HuH-7.5 (cell line): ENCODE measurements around the gene MYADML2.
A peak's percentile ranks its signal among the peaks of the same experiment; 100 is the strongest.
"Not testable (repeated sequence)": the region's sequence is repeated elsewhere in the genome, so short reads cannot be mapped to it uniquely, and the experiment has no call there.

ENCODE experiments used
- DNase-seq: peaks from one replicate; pipeline ENCODE4 v3.0.0; 2011; ENCODE audit warnings: low spot score

MYADML2 gene

GRCh38 chr17:81924557-81925532, 22.2 kb downstream of the MYADML2 start:
- DNase-seq, result no peak

GRCh38 chr17:81923302-81924260, 23.5 kb downstream of the MYADML2 start:
- DNase-seq, result no peak

DNA sequence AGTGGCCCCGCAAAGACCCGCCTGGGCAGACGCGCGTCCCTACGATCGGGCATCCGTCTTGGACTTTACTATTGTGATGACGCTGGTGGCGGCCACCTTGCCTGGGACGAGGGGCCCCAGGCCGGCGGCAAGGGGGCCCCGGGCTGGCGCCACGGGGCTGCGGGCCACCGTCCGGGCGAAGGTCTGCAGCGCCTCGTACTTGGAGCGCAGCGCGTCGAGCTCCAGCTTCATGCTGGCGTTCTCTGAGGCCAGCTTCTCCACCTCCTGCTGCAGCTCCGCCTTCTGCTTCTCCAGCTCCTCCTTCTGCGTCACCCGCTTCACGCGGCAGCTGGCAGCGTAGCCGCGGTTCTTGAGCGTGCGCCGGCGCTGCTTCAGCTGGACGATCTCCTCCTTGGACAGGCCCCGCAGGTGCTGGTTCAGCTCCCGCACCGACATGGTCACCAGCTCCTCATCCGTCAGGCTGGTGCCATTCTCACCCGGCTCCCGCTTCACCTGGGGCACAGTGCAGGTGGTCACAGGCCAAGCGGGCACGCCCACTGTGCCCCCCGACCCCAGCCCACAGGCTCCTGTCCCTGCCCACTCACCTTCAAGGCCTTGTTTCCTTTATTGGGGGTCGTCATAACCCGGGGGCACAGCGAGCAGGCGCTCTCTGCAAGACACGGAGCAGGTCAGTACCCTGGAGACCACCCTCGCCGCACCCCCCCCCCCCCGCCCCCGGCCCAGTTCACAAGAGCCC, 24.3 kb downstream of the MYADML2 start:
- DNase-seq, result no peak

- no peak for DNase-seq
These were observed 25.0 kb downstream of the MYADML2 start for GRCh38 chr17:81921996-81922565.

GRCh38 chr17:81921537-81921862, 25.5 kb downstream of the MYADML2 start:
- DNase-seq, result no peak

- no peak for DNase-seq
These were observed 26.2 kb downstream of the MYADML2 start for GRCh38 chr17:81920612-81921536.

- DNase-seq, result no peak
These were observed 28.0 kb downstream of the MYADML2 start for GRCh38 chr17:81918832-81919545.

GRCh38 chr17:81918333-81918669, 28.7 kb downstream of the MYADML2 start:
- DNase-seq, result not testable (repeated sequence)

- DNase-seq, result peak; percentile 99
These were observed 29.3 kb downstream of the MYADML2 start, which contains the start of gene SIRT7 for GRCh38 chr17:81917565-81918332. Gene SIRT7, minus strand, starts transcription at chr17:81918176. Its CDS starts 45 bp downstream, at chr17:81918131.

GRCh38 chr17:81916234-81917001, 30.6 kb downstream of the MYADML2 start:
- no peak for DNase-seq

DNA sequence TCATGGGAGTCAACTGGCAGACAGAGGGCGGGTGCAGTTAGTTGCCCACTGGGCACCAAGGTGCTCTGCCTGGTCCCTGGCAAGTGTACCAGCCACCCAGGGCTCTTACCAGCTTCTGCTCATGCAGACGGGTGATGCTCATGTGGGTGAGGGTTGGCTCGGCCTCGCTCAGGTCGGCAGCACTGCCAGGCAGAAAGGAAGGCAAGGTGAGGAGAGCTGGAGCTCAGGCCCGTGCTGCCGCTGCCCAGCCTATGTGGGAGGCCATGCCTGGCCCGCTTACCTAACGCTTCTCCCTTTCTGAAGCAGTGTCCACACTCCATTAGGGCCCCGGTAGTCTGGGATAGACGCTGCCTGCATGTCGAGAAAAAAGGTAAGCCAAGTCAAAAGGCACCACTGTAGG, 31.7 kb downstream of the MYADML2 start:
- DNase-seq, result no peak

GRCh38 chr17:81914103-81914850, 32.8 kb downstream of the MYADML2 start:
- DNase-seq, result no peak

GRCh38 chr17:81913394-81914102, 33.5 kb downstream of the MYADML2 start:
- no peak for DNase-seq

DNA sequence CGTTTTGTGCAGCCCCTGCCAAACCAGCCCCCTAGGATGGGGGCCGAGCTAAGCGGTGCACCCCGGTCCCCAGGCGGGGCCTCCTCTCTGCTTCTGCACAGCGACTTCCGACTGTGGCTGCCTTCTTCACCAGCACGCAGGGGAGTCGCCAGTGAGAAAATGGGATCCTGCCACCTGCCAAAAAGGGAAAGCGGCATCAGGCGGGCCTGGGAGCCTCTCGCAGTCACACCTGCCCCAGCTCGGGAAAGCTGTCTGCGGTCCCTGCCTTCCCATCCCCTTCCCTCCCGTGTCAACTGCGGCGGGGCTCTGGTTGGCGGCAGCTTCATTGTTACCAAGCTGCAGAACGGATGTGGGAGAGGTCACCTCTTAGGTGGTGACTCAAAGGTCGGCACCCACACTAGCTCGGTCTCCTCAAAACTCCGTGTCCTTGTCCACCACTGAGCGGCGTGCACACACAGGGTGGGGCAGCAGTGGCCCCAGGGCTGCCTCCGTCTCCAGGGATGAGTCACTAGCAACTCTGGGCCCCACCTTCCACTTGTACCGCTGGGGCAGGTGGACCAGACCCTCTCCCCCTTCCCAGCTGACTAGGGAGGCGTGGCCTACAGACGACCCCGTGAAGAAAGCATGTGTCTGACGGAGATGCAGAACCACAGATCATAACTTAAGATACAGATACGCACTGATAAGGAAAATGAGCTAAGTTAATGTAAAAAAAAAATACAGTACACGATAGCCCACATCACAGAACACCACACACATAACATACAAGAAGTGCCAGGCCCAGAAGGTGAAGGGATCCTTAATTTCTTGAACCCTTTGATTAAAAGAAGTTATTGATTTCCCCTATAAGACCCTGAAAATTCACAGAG, 34.4 kb downstream of the MYADML2 start:
- no peak for DNase-seq

GRCh38 chr17:81911969-81912368, 35.1 kb downstream of the MYADML2 start:
- no peak for DNase-seq
